Activated gamma-delta T cell (primary cell): ENCODE measurements around the gene SH3RF3.

Experiments
- DNase-seq: peaks from one replicate; lab custom pipeline; 2025; lab: John Stamatoyannopoulos, UW

SH3RF3 gene

GRCh38 chr2:109476641-109477441, 347.8 kb downstream of the SH3RF3 start:
- DNase-seq = no peak

- no peak for DNase-seq
Measured at GRCh38 chr2:109478906-109479493, 350.0 kb downstream of the SH3RF3 start.

GRCh38 chr2:109479804-109480203, 350.8 kb downstream of the SH3RF3 start:
- no peak for DNase-seq

- DNase-seq = no peak
Measured at GRCh38 chr2:109480486-109481195, 351.6 kb downstream of the SH3RF3 start.

GRCh38 chr2:109481196-109481555, 352.2 kb downstream of the SH3RF3 start:
- no peak for DNase-seq

- DNase-seq = no peak
Measured at GRCh38 chr2:109481599-109481998, 352.6 kb downstream of the SH3RF3 start.

- DNase-seq = no peak
Measured at GRCh38 chr2:109482361-109482861, 353.4 kb downstream of the SH3RF3 start.

GRCh38 chr2:109486711-109487535, 357.9 kb downstream of the SH3RF3 start:
- DNase-seq = no peak

GRCh38 chr2:109487536-109487869, 358.5 kb downstream of the SH3RF3 start:
- no peak for DNase-seq

GRCh38 chr2:109487871-109488655, 359.1 kb downstream of the SH3RF3 start:
- DNase-seq = no peak

- no peak for DNase-seq
Measured at GRCh38 chr2:109489296-109489695, 360.3 kb downstream of the SH3RF3 start.

- no peak for DNase-seq
Measured at GRCh38 chr2:109493176-109493935, 364.4 kb downstream of the SH3RF3 start.

- no peak for DNase-seq
Measured at GRCh38 chr2:109494351-109494750, 365.3 kb downstream of the SH3RF3 start.

GRCh38 chr2:109497463-109497862, 368.5 kb downstream of the SH3RF3 start:
- no peak for DNase-seq

- no peak for DNase-seq
Measured at GRCh38 chr2:109497911-109498870, 369.2 kb downstream of the SH3RF3 start.

- no peak for DNase-seq
Measured at GRCh38 chr2:109498906-109499305, 369.9 kb downstream of the SH3RF3 start.

- no peak for DNase-seq
Measured at GRCh38 chr2:109499566-109499965, 370.6 kb downstream of the SH3RF3 start.

GRCh38 chr2:109500910-109501309, 371.9 kb downstream of the SH3RF3 start:
- DNase-seq = no peak

GRCh38 chr2:109501461-109501860, 372.5 kb downstream of the SH3RF3 start:
- DNase-seq = no peak
